NCI-H1694 treated with DMSO at 0.1 percent for 48 hours (cell line): ENCODE data around the gene LRRC32.
A peak's percentile ranks its signal among the peaks of the same experiment; 100 is the strongest.
"Not testable (repeated sequence)": the region's sequence is repeated elsewhere in the genome, so short reads cannot be mapped to it uniquely, and the experiment has no call there.

ENCODE experiments used
- DNase-seq: peaks from one replicate; lab custom pipeline; 2025; lab: John Stamatoyannopoulos, UW

The LRRC32 gene

DNA sequence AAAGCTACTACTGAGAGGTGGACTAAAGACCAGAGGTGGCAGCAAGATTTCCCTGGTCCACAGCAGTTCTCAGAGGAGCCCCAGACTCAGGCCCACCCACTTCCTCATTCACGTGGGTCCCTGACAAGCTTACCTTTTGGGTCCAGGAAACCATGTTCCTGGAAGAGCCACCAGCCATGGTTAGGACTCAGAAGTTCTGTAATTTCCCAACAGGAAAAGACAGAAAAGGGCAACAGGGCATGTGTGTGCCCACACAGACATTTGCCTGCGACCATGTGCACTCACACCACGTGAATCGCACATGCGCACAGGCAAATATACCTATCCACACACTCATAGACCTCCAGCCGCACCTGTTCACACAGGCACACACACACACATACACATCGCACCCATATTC, 42.9 kb downstream of the LRRC32 start:
- DNase-seq, result no peak

DNA sequence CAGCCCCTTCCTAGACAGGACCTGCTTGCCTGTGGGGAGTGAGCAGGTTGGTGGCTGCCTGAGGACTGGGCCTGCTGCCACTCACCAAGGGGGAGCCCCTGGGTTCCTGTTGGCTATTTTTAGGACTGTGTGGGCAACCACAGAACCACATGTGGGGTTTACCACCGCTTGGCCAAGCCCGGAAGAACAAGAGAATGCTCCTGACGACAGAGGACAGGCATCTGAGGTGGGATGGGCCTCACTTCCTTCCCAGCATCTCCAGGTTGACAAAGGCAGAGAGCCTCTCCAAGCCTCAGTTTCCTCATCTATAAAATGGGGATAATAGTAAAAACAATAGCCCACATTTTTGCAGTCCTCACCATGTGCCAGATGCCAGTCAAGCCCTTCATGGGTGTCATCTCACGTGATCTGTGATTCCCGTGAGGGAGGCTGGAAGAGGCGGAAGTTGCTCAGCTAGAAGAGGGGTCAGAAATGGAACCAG, 43.6 kb downstream of the LRRC32 start:
- no peak for DNase-seq

DNA sequence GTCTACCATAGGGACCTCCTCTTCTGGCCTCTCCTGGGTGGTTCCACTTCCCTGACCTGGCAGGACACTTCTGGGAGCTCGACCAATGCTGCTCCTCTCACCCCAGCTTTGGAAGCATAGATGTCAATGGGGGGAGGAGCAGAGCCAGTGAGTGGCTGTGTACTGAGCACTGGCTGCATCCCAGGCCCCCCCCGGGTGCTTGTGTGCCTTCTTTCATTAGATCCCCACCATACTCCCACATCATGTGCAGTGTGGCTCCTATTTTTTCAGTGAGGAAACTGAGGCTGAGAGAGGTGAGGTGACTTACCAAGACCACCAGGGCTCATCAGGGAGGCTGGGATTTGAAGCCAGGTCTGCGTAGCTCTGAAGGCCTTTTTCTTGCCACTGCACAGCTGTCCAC, 44.3 kb downstream of the LRRC32 start:
- DNase-seq, result no peak

DNA sequence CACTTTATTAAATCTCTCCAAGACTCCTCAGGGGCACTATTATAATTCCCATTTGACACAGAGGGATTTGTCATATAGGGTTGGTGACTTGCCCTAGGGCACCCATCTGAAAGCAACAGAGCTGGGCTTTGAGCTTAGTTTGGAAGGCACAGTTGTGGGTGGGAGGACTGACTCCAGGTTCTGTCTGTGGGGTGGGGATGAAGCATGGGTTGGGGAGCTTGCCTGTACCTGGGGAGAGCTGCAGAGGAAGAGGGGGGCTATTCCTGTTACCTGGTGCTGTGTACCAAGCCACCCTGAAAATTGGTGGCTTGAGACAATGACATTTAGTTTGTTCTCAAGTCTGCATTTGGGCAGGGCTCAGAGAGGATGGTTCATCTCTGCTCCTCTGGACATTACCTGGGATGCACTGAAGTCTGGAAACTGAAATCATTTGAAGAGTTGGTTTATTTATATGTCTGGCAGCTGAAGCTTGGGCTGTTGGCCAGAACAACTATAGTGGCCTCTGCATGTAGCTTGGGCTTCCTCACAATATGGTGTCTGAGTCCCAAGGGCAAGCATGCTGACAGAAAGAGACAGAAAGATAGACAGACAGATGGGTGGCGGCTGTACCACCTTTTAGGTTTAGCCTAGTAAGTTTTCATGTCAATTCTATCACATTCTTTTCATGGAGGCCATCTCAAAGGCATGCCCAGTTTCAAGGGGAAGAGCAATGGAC, 44.9 kb downstream of the LRRC32 start:
- no peak for DNase-seq

DNA sequence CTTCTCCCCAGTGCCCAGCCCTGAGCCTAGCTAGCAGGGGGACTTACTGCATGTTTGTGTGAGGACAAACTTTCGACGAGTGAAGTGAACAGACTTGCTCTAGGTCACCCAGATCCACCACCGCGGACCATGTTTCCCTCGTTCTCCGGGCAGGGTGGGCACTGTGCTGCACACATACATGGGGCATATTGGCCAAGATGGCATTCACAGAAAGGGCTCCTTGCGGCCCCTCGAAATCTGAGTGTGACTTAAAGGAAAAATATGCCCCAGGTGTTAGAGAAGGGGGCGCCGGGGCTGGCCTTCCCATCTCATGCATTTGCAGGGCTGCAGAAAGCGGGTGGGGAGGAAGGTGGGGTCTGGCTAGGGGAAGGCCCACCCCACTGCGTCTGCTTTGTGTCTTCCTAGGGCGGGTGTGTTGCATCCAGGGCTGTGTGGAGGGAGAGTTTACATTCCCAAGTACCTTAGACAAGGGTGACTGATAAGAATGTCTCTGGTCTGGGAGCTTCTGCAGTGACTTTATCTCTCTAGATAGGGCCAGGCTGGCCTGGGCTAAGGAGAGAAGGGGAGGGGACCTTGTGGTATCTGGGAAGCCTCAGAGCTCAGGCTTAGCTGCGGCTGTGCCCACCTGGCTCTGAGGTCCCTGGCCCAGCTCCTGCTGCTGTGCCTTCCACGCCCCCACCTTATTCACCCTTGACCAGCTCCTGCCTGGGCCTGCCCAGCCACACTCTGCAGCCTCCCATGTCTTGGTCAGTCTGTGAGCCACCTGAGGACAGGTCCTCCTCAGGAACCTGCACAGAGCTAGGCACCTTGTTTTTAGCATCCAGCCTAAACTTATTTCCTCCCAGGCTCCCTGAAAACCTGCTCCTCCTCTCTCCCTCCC, 45.8 kb downstream of the LRRC32 start:
- DNase-seq, result no peak

DNA sequence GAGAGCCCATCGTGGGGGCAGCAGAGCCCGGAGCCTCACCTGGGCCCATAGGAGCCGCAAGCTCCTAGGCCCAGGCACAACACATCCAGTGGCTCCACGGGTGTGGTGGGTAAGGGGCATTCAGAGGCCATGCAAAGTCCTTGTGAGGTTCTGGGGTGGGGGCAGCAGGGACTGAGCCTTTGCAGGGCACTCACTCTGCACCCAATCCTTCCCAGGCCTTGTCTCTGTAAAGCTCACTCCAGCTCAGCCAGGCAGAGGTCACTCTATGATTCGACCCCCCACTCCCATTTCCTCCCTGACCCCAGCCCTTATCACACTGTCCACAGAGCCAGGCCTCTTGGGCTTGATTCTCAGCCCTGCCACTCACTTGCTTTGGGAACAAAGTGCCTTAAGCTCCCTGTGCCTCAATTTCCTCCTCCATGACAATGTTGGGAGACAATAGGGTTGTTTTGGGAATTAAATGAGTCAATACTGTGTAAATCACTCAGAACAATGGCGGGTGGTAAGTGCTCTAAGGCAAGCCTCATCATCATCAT, 46.6 kb downstream of the LRRC32 start:
- no peak for DNase-seq

DNA sequence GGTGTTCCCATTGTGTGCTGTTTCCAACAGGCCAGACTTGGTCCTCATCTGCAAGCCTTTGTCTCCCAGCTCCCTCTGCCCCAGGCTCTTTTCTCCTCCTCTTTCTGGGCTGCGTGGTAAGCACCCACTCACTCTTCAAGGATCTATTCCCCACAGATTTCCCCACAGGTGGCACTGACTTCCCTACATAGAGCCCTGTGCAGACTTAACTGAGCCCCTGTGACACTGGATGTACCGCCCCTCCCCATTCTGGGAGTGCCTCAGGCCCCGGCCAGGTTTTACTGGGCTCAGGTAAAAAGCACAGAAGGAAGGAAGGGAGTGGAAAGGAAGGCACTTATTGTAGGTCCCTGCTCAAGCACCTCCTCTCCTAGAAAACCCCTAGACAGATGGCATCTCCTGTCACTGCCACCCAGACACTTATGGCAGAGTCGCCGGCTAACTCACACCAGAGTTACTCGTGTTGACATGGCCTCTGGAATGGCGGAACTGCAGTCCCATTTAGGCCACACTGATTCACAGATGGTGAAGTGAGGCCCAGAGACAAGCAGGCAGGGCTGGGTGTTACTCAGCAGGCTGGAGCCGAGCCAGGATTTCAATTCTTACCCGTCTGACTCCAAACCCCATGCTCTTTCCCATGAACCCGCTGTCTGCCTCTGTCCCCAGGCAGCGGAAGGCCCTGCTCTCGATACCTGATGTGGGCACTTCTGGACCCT, 47.2 kb downstream of the LRRC32 start:
- peak; percentile 41 for DNase-seq

DNA sequence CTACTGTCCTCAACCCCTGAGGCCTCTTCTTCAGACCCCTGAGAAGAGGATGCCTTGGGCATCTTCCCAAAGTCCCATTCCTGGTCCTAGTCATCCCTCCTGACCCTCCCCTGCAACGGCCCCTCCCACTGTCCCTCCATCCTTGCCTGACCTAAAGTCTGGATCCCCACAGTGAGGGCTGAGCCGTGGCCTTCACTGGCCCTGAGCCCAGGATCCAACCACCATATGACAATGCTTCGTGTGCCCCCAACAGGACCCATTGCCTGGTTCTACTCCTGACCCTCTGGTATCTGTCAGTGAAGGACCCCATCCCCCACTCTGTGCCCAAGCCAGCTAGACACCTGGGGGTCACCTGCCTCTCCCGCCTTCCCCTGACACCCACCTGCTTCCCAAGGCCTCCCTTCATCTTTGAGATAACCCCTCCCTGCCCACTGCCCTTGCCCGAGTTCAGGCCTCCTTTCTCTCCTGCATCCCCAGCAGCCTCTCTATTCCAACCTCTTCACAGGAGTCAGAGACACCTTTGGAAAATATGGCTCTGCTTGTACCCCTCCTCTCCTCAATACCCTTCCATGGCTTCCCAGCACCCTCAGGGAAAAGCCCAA, 48.0 kb downstream of the LRRC32 start:
- no peak for DNase-seq

DNA sequence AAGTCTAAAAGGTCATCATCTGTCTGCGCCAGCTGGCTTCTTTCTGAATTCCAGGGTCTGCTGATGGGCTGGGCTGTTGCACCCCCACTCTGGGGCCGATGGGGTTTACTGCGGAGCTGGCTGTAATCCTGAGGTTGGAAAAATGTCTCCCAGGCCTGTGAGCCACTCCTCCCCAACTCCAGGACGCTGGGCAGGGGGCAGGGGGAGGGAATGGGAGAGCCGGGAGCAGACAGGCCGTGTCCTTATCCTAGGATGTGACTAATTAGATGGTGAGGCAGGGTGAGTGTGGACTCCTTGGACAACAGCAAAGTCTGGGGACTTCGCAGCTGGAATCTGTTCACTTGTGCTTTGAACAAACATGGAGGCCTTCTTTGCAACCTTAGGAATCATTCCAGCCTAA, 48.7 kb downstream of the LRRC32 start:
- no peak for DNase-seq

DNA sequence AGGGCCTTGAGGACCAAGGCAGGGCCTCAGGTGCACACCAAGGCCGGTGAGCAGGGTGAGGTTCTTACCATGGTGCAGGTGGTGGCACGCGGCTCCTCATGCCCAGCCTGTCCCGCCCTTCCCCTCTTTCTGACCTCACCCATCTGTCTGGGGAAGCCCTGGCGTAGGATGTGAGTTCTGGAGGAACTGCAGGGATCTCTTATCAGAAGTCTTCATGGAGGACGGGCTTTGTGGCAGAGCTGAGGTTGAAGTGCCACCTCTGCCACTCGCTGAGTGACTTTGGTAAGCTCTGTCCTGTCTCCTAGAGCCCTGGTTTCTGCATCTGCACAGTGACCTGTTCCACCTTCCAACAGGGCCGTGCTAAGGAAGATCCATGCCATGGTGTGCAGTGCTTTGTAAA, 49.1 kb downstream of the LRRC32 start:
- no peak for DNase-seq

DNA sequence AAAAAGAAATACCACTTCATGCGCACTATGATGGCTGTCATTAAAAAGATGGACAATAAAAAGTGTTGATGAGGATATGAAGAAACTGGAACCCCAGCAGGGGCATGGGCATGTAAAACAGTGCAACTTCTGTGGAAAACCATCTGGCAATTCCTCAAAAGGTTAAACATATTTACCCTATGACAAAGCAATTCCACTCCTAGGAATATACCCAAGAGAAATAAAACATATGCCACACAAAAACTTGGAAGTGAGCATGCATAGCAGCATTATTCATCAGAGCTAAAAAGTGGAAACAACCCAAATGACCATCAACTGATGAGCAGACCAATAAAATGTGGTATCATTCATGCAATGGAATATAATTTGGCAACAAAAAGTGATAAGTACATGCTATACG, 50.1 kb downstream of the LRRC32 start:
- DNase-seq, result no peak

DNA sequence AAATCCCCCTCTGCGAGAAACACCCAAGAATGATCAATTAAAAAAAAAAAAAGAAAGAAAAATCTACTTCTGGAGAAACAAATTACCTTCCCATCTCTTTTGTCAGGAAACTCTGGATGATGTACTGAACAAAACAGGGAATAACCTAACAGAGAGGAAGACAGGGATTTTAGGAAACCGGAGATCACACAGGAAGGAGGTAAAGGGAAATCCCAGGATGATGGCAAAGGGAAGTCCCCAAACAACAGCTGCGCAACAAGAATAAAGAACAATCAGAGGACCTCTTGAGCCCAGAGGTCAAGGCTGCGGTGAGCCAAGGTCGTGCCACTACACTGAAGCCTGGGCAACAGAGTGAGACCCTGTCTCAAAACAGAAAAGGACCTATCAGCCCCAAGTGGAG, 50.7 kb downstream of the LRRC32 start:
- DNase-seq, result not testable (repeated sequence)

DNA sequence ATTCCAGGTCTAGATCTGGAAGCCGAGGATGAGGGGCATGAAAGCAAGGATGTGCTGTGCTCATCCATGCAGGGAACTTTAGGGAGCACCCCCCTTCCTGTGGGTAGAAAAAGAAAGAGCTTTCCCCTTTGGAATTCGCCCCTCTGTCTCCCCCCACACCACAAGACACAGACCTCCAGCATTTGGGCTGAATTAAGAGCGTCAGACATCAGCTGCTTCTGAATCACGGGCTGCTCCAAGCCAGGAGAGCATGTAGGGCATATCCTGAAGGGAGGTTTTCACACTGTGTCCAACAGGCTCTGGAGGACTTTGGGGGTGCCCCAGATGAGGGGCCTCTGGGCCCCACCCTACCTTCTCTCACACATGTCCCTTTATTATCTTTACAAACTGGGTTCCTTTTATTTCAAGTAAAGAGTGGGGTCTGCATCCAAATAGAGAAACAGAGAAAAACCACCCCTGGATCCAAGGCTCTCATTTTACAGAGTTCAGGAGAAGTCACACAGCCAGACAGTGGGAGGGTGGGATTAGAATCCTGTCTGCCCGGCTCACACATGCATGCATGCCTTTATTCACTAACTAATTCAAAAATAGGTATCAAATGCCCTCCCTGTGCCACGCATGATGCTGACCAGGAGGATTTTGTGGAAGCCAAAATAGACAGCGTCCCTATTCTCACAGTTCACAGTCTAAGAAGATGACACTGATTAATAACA, 52.8 kb downstream of the LRRC32 start:
- no peak for DNase-seq

DNA sequence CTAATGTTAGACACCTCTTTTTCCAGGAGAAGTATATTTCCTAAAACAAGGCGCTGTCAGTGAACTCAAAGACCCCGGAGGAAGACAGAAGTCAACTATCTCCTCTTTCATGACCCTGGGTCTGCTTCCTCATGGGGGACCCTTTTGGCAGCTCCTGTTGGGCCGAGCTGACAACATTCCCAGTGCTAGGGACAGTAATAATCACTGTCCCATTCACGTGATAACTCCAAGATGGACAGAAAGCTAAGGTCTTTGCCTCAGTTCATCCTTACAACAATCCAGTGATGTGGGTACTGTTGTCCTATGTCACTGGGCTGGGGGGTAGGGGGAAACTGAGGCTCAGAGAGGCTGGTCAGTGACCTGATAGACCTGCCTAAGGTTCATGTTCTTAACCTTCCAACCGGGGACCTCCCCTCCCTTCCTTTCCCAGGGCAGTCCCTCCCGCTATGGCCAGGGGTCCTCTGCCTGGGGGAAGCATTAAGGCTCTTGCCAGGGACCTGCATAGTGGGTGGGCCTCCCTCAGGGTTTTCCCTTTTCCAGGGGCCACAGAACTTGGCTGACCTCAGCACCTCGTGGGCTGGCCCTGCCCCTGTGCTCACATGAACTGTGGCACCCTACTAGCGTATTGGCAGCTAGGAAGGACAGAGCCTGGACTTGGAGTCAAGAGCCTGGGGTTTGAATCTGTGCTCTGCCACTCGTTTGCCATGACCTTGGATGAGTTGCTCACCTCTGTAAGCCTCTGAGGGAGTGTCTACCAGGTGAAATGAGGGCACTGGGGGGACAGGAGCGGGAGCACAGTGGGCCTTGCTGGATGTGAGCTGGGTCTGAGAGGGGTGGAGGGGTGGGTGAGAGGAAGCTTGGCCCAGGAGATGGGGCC, 53.6 kb downstream of the LRRC32 start:
- DNase-seq, result no peak

DNA sequence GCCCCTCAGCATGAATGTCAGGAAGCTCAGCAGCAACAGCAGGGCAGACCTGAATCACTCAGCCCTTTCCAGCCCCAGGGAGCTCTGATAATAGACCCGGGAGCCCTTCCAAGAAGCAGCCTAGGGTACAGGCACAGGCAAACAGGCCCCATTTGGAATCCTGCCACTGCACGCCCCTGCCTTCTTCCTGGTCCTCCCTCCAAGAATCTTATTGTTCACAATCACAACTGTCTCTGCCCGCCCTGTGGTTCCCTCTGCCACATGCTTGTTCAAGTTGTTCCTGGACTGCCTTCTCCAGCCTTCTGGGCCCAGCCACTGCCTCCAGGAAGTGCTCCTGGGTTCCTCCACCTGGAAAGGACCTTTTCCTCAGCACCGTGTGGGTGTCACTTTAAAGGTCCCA, 54.6 kb downstream of the LRRC32 start:
- DNase-seq, result peak; percentile 31

DNA sequence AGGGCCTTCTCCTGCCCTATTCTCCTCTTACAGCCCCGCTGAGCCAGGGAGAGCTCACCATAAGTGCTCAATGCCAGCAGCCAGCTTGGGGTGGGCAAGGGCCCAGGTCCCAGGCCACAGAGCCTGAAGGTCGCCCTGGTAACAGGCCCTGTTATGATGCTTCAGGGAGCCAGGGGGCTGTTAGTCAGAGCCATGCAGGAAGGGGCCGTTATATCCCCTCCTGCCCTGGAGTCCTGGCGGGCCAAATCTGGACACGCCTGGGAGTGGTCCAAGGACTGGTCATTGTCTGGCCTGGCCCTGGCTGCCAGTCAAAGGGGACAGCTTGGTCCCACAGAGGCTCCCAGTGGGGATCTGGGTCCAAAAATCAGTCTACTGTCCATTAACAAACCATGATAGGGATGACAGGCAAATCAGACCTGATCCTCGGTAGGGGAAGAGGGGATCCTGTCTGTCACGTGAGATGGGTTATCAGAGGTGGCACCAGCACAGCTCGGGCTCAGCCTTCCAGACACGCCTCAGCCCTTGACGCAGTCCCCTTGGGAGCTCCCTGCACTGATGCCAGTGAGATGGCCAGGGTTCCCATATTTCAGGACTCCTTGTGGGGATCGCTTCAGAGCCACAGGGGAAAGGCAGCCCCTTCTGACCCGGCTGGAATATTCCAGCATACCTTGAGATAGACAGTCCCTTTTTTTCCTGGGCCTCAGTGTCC, 55.9 kb downstream of the LRRC32 start:
- no peak for DNase-seq

DNA sequence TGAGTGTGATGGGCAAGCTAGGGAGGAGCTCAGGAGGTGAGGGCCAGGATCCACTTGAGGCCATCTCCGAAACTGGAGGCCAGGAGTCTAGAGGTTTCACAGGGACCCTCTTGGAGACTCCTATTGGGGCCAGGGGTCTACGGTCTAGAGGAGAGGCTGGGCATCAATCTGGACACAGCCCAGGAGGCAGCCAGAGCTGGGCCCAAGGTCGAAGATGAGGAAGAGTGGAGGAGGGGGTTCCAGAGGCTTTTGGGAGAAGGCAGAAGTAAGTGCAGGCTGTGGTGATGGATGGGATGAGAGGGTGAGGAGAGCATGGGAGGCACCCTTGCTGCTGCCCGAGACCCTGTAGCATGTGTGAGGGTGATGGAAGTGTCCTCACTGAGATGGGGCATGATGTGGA, 56.6 kb downstream of the LRRC32 start:
- DNase-seq, result no peak

DNA sequence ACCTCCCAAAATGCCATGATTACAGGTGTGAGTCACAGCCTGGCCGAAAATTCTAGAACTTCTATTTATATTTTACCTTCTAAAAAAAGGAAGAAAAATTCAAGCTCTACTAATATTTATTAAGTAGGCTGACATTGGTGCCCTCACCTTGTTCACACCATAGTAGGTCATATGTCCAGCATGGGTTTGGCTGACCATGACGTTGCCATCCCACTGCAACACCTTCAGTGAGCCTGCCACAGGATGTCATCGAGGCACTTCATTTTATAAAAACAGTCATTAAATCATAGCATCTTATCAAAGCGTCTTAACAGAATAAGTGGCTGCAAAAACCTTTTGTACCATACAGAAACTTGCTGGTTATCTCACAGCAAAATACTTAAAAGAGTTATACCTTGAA, 58.3 kb downstream of the LRRC32 start:
- DNase-seq, result no peak

DNA sequence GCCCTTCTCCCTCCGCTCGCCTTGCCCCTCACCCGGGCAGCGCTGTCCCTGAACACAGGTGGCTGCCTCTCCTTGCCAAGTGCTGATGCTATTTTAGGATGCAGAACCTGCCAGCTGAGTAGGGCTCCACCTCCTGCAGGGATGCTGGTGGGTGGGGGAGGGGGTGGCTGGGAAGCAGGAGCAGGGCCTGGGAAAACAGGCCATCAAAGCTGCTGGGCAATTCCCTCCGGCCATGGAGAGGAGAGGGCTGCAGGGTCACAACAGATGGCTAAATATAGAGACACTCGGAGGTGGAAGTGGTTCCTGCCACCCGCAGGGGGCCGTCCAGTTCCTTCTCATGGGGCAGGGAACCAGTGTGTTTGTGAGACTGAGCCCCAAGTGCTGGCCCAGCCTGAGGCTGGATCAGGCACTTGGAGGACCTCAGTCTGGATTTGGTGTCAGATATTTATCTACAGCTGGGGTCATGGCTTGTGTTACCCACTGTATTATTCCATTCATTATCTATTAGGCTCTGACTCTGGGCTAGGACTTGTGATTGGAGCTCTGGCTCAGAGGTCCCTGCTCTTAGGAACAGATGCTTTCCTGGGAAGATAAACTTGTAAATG, 59.6 kb downstream of the LRRC32 start:
- DNase-seq, result peak; percentile 28
